HCT116 (cell line): ENCODE data around the gene SSBP1. TPM values are rescaled to one million over a fixed set of nuclear protein-coding genes. Genes with fewer than 3 reads are reported as not detected.

Source experiments
- ATAC-seq: fragments of 200-7000 bp; cut with Tn5 transposase; 2 replicates; pipeline ENCODE4 v1.9.1; 2020; ENCODE audit warnings: mild to moderate bottlenecking, moderate library complexity
- BruUV-seq: library from RNA; stranded (reverse); fragments of 400-500 nt; replicated peaks from 2 replicates; lab custom pipeline; 2021; lab: Mats Ljungman, UMichigan
- CTCF ChIA-PET: fragments of 300-600 bp; sonication (Branson Sonifier 250); formaldehyde crosslinking; loops from one replicate; lab custom pipeline; 2021; ENCODE audit warnings: antibody characterized with exemption; lab: Charles Lee
- POLR2A ChIA-PET: fragments of 300-600, 350-600 bp; sonication (Branson Sonifier 250); formaldehyde crosslinking; loops from one replicate; lab custom pipeline; 2021; ENCODE audit warnings: antibody characterized with exemption; lab: Charles Lee
- RAD21 ChIA-PET, 2 experiments: fragments of 300-600 bp; sonication (Branson Sonifier 250); formaldehyde crosslinking; loops; one replicate each; lab custom pipeline; 2023; ENCODE audit warnings: low total read pairs in 2 of 2; ENCODE audit not compliant: uncharacterized antibody in 2 of 2, unreplicated experiment in 2 of 2, low non-redundant PET in 1 of 2; lab: Charles Lee
- DNase-seq: peaks from one replicate; pipeline ENCODE4 v3.0.0-alpha.2; 2010; ENCODE audit warnings: low read depth, low spot score
- H2AFZ ChIP-seq: fragments of 200-600 bp; shearing (Covaris generic), sonication (generic); 2 replicates; pipeline ENCODE4 v1.6.1; 2017; ENCODE audit warnings: low read depth, mixed run types, mixed read lengths, antibody characterized with exemption, low read length; ENCODE audit not compliant: poor library complexity, severe bottlenecking
- H3K27ac ChIP-seq: 2 replicates; pipeline ENCODE4 v1.5.1; 2012; ENCODE audit warnings: low read depth, low read length
- H3K27me3 ChIP-seq: fragments of 200-600 bp; sonication (generic); 2 replicates; pipeline ENCODE4 v1.6.1; 2016; ENCODE audit warnings: mixed run types, low read length, mixed read lengths; ENCODE audit not compliant: insufficient read depth
- H3K36me3 ChIP-seq, 2 experiments: fragments of 200-500 bp in 1 of 2; fragments of 200-600 bp in 1 of 2; sonication (Bioruptor generic) in 1 of 2; sonication (generic) in 1 of 2; 2 replicates each; pipeline versions ENCODE4 v1.5.1 to v1.6.1; 2014 to 2016; ENCODE audit warnings: low read length in 2 of 2, inconsistent platforms in 1 of 2, mixed read lengths in 1 of 2, mixed run types in 1 of 2; ENCODE audit not compliant: insufficient read depth in 2 of 2, control insufficient read depth in 1 of 2
- H3K4me1 ChIP-seq, 2 experiments: fragments of 200-600 bp in 1 of 2; sonication (generic) in 1 of 2; 2 replicates each; pipeline versions ENCODE4 v1.5.1 to v1.6.1; 2012 to 2017; ENCODE audit warnings: low read length in 2 of 2, inconsistent platforms in 1 of 2, mild to moderate bottlenecking in 1 of 2, mixed read lengths in 1 of 2, mixed run types in 1 of 2, moderate library complexity in 1 of 2; ENCODE audit not compliant: insufficient read depth in 2 of 2, control insufficient read depth in 1 of 2
- H3K4me2 ChIP-seq: fragments of 200-600 bp; sonication (generic); 2 replicates; pipeline ENCODE4 v1.6.1; 2017; ENCODE audit warnings: mixed run types, low read length, mixed read lengths
- H3K4me3 ChIP-seq, 2 experiments: fragments of 200-600 bp in 1 of 2; sonication (generic) in 1 of 2; replicated peaks in 1 of 2; 2 replicates each; pipeline ENCODE4 v1.5.1; 2011 to 2016; ENCODE audit warnings: low read length in 2 of 2, control low read depth in 1 of 2, low read depth in 1 of 2, mild to moderate bottlenecking in 1 of 2, mixed read lengths in 1 of 2, mixed run types in 1 of 2
- H3K79me2 ChIP-seq: fragments of 200-600 bp; sonication (generic); 2 replicates; pipeline ENCODE4 v1.6.1; 2017; ENCODE audit warnings: mild to moderate bottlenecking, mixed run types, low read length, moderate library complexity, mixed read lengths; ENCODE audit not compliant: insufficient read depth
- H3K9ac ChIP-seq: fragments of 200-600 bp; sonication (generic); 2 replicates; pipeline ENCODE4 v1.6.1; 2016; ENCODE audit warnings: low read length, mixed read lengths
- H3K9me2 ChIP-seq: fragments of 200-600 bp; sonication (generic), shearing (Covaris generic); 2 replicates; pipeline ENCODE4 v1.6.1; 2017; ENCODE audit warnings: mixed run types, mild to moderate bottlenecking, moderate library complexity; ENCODE audit not compliant: insufficient read depth
- H3K9me3 ChIP-seq, 2 experiments: fragments of 200-500 bp in 1 of 2; fragments of 200-600 bp in 1 of 2; sonication (Bioruptor generic) in 1 of 2; sonication (generic) in 1 of 2; 2 replicates each; pipeline ENCODE4 v1.6.1; 2014 to 2017; ENCODE audit warnings: low read length in 2 of 2, mixed read lengths in 2 of 2, inconsistent platforms in 1 of 2, low read depth in 1 of 2, mild to moderate bottlenecking in 1 of 2, mixed run types in 1 of 2, moderate library complexity in 1 of 2; ENCODE audit not compliant: control insufficient read depth in 1 of 2, insufficient read depth in 1 of 2
- H4K20me1 ChIP-seq: fragments of 200-600 bp; sonication (generic), shearing (Covaris generic); 2 replicates; pipeline ENCODE4 v1.6.1; 2017; ENCODE audit warnings: mixed run types, mild to moderate bottlenecking, moderate library complexity; ENCODE audit not compliant: insufficient read depth
- ATF3 ChIP-seq: IDR thresholded peaks from 2 replicates; pipeline ENCODE4 v1.6.1; 2012
- CBX3 ChIP-seq: IDR thresholded peaks from 2 replicates; pipeline ENCODE4 v1.6.1; 2012; ENCODE audit warnings: low read depth
- CEBPB ChIP-seq: IDR thresholded peaks from 2 replicates; pipeline ENCODE4 v1.6.1; 2012; ENCODE audit warnings: low read depth
- CTCF ChIP-seq, 3 experiments: fragments of 200-600 bp in 1 of 3; sonication (generic) in 1 of 3; IDR thresholded peaks in 2 of 3; conservative IDR thresholded peaks in 1 of 3; 2 replicates each; pipeline ENCODE4 v1.5.1; 2012 to 2017; ENCODE audit warnings: low read depth in 2 of 3, low read length in 2 of 3, antibody characterized with exemption in 1 of 3, borderline replicate concordance in 1 of 3, control low read depth in 1 of 3, mild to moderate bottlenecking in 1 of 3, mixed read lengths in 1 of 3, mixed run types in 1 of 3, moderate library complexity in 1 of 3; ENCODE audit not compliant: insufficient read depth in 1 of 3
- ELF1 ChIP-seq: IDR thresholded peaks from 2 replicates; pipeline ENCODE4 v1.6.1; 2012; ENCODE audit warnings: low read depth, borderline replicate concordance
- EZH2phosphoT487 ChIP-seq: fragments of 200-600 bp; IDR thresholded peaks from 2 replicates; pipeline ENCODE4 v1.6.1; 2018; ENCODE audit warnings: antibody characterized with exemption, borderline replicate concordance
- FOSL1 ChIP-seq: IDR thresholded peaks from 2 replicates; pipeline ENCODE4 v1.6.1; 2012; ENCODE audit warnings: low read depth
- JUND ChIP-seq: IDR thresholded peaks from 2 replicates; pipeline ENCODE4 v1.6.1; 2012
- MAX ChIP-seq: IDR thresholded peaks from 2 replicates; pipeline ENCODE4 v1.6.1; 2012
- POLR2A ChIP-seq: IDR thresholded peaks from 2 replicates; pipeline ENCODE4 v1.7.0; 2011; ENCODE audit warnings: borderline replicate concordance; ENCODE audit not compliant: insufficient read depth, insufficient read length; ENCODE audit errors: extremely low read depth
- RAD21 ChIP-seq: IDR thresholded peaks from 2 replicates; pipeline ENCODE4 v1.6.1; 2012; ENCODE audit warnings: low read depth, mild to moderate bottlenecking
- REST ChIP-seq: IDR thresholded peaks from 2 replicates; pipeline ENCODE4 v1.6.1; 2012; ENCODE audit warnings: low read depth
- SIN3A ChIP-seq: IDR thresholded peaks from 2 replicates; pipeline ENCODE4 v1.6.1; 2012; ENCODE audit warnings: low read depth
- SRF ChIP-seq: IDR thresholded peaks from 2 replicates; pipeline ENCODE4 v1.6.1; 2012; ENCODE audit warnings: low read depth
- TCF7L2 ChIP-seq: IDR thresholded peaks from 2 replicates; pipeline ENCODE4 v1.7.0; 2011; ENCODE audit warnings: borderline replicate concordance, inconsistent platforms; ENCODE audit not compliant: insufficient read depth, insufficient read length; ENCODE audit errors: extremely low read depth
- YY1 ChIP-seq: IDR thresholded peaks from 2 replicates; pipeline ENCODE4 v1.6.1; 2011; ENCODE audit warnings: low read length, low read depth, moderate library complexity, mild to moderate bottlenecking; ENCODE audit not compliant: insufficient replicate concordance; ENCODE audit errors: extremely low read depth
- ZBTB33 ChIP-seq: IDR thresholded peaks from 2 replicates; pipeline ENCODE4 v1.6.1; 2011; ENCODE audit warnings: mild to moderate bottlenecking, low read length, moderate library complexity; ENCODE audit not compliant: insufficient replicate concordance; ENCODE audit errors: extremely low read depth
- ZFX ChIP-seq: fragments of 450-650 bp; IDR thresholded peaks from 2 replicates; pipeline ENCODE4 v1.6.1; 2017
- ZNF274 ChIP-seq: fragments of 200-500 bp; sonication (Bioruptor generic); IDR thresholded peaks from 2 replicates; pipeline ENCODE4 v1.6.1; 2014; ENCODE audit warnings: mild to moderate bottlenecking, low read depth, low read length, inconsistent platforms
- intact Hi-C: fragments of 100-400 bp; cut with micrococcal nuclease; formaldehyde crosslinking; loops from 2 replicates; pipeline ENCODE4 v1.10.0; 2022
- total RNA-seq: library from RNA; stranded (reverse); gene quantifications from one replicate; pipeline ENCODE4 v1.2.1, GENCODE V29; 2021; ENCODE audit not compliant: unreplicated experiment

Gene SSBP1
- total RNA-seq, 1 experiment from 2014 or later, result 171 TPM

GRCh38 chr7:141699860-141700259, 38.3 kb upstream of the SSBP1 start:
- no TSS peak for BruUV-seq
- TF ChIP-seq CBX3 (no peak), ATF3 (no peak), POLR2A (no peak), CEBPB (no peak), ELF1 (no peak), ZNF274 (no peak), YY1 (no peak), RAD21 (no peak), FOSL1 (no peak), ZFX (no peak), ZBTB33 (no peak), CTCF (IDR thresholded peaks at IDR 0.05 in 2 of 3, conservative IDR thresholded peaks at IDR 0.05 in 1 of 3; ENCODE audit: borderline replicate concordance in 1 of 3, insufficient read depth in 1 of 3, low read depth in 2 of 3, low read length in 2 of 3) (no peak), EZH2phosphoT487 (no peak), MAX (no peak), JUND (no peak), SRF (no peak), REST (no peak), TCF7L2 (no peak), SIN3A (no peak)
- intact Hi-C loops, result no loop called here

More at GRCh38 chr7:141699860-141700259, 38.3 kb upstream of the SSBP1 start:
- no peak overlapping the region for H3K4me3 ChIP-seq
- RAD21 ChIA-PET, result no interaction called here
- no peaks in the 10 kb centered on the region for H3K36me3 ChIP-seq
- H3K9ac ChIP-seq, result no peak overlapping the region
- H3K79me2 ChIP-seq, result peaks cover 3% of the 10 kb centered on the region; the same call in 1 of the 2 replicates
- CTCF ChIA-PET, result no interaction called here
- DNase-seq (no peak), ATAC-seq (no peak)
- peaks cover 8 to 14% of the 10 kb centered on the region in 2 experiments; a peak in 2 of 4 replicates for H3K4me1 ChIP-seq
- POLR2A ChIA-PET, result no interaction called here
- H4K20me1 ChIP-seq, result no peaks in the 10 kb centered on the region
- H3K4me2 ChIP-seq, result no peak overlapping the region
- H2AFZ ChIP-seq, result no peak overlapping the region
- H3K9me2 ChIP-seq, result no peaks in the 10 kb centered on the region
- no peaks in the 10 kb centered on the region for H3K9me3 ChIP-seq
- no peak overlapping the region for H3K27ac ChIP-seq
- no peaks in the 10 kb centered on the region for H3K27me3 ChIP-seq
